Measurements from ENCODE around the gene CIROP. TPM values are rescaled to one million over a fixed set of nuclear protein-coding genes. Genes with fewer than 3 reads are reported as not detected.
A peak's percentile ranks its signal among the peaks of the same experiment; 100 is the strongest.

Gene CIROP
- total and polyA plus RNA-seq, 9 of the 15 experiments (the other 6 are each of a cell fraction or from before 2014, with no cell fraction given), result not detected

- intact Hi-C loops (cut with micrococcal nuclease), result no loop called here
- Histone ChIP-seq H3K4me1 (replicated peaks in 1 of 2; ENCODE audit: control insufficient read depth in 2 of 2, insufficient read depth in 2 of 2, low read length in 2 of 2) (peaks cover 20 to 26% of the 10 kb centered on the region in 2 experiments), H2AFZ (ENCODE audit: low read depth, low read length) (no peak overlapping the region), H3K9me1 (ENCODE audit: control insufficient read depth, insufficient read depth, low read length) (no peaks in the 10 kb centered on the region), H4K20me1 (replicated peaks; ENCODE audit: control insufficient read depth, insufficient read depth, low read length) (peaks cover 14% of the 10 kb centered on the region; the same call in 1 of the 2 replicates), H3K27me3 (ENCODE audit: control insufficient read depth in 2 of 2, insufficient read depth in 2 of 2, low read length in 2 of 2) (no peaks in the 10 kb centered on the region), H3K9me3 (replicated peaks; ENCODE audit: control insufficient read depth, insufficient read depth, low read depth, low read length) (no peaks in the 10 kb centered on the region), H3K36me3 (ENCODE audit: control insufficient read depth, insufficient read depth, low read length) (peaks cover 77% of the 10 kb centered on the region), H3K4me3 (peak overlapping the region; percentile 68), H3K27ac (ENCODE audit: extremely low read depth, low read depth, low read length) (peak overlapping the region; percentile 89), H3K4me2 (ENCODE audit: insufficient read depth, low read length) (peak overlapping the region; percentile 90), H3K9ac (ENCODE audit: insufficient read depth in 1 of 2, low read depth in 2 of 2, low read length in 2 of 2) (peak overlapping the region; percentile 30 to 91; a peak in 3 of 4 replicates), H3K79me2 (ENCODE audit: control insufficient read depth, insufficient read depth, low read length) (peaks cover 53% of the 10 kb centered on the region)
- ChIA-PET CTCF (ENCODE audit: low intra/inter-chr PET ratio) (interaction anchor here (7.2 kb wide), 1 partner anchor 39 kb away, joined by 109 read pairs; no protein-coding TSS in a partner anchor), POLR2A (interaction anchor here (0.6 to 4.6 kb wide), 15 partner anchors 8 to 193 kb away, joined by 3 to 25 read pairs (median 4); partner anchors contain the start of genes ACIN1, C14orf119 and CDH24)
- TF ChIP-seq DACH1 (IDR thresholded peaks at IDR 0.05; ENCODE audit: partially characterized antibody), result peak; percentile 60
- peak; percentile 13 to 26; a peak in 1 of 4 replicates for TF ChIP-seq MNT (conservative IDR thresholded peaks at IDR 0.05)
- no peak for TF ChIP-seq NR2C2 (CRISPR knock-in tag; IDR thresholded peaks at IDR 0.05)
- no peak for TF ChIP-seq NR2C2 (tag; IDR thresholded peaks at IDR 0.05)
- TF ChIP-seq ZNF644 (tag; IDR thresholded peaks at IDR 0.05; ENCODE audit: low read depth), result 0 out of 2 replicates have a peak, but pooled peaks have one; percentile 25
- no peak for TF ChIP-seq KHSRP (IDR thresholded peaks at IDR 0.05)
- TF ChIP-seq FOSL1 (tag; conservative IDR thresholded peaks at IDR 0.05), result 0 out of 2 replicates have a peak, but pooled peaks have one; percentile 12
- peak; percentile 28; the same call in 1 of the 2 replicates for TF ChIP-seq ZFX (CRISPR knock-in tag; IDR thresholded peaks at IDR 0.05)
- no peak for TF ChIP-seq HMG20A (CRISPR knock-in tag; conservative IDR thresholded peaks at IDR 0.05)
- TF ChIP-seq E2F1 (CRISPR knock-in tag; IDR thresholded peaks at IDR 0.05), result no peak
- no peak for DNase-seq (ENCODE audit: extremely low read depth in 1 of 4, low spot score in 3 of 4)
- WGBS (ENCODE audit: insufficient coverage, low coverage, missing lambda C conversion rate), result 23% methylated on average over 5 of the region's 5 CpGs
- no peak for ATAC-seq
- FAIRE-seq, result no peak
- in situ Hi-C loops (cut with MboI), result no loop called here
- no TSS peak for BruUV-seq (replicated peaks)
Observed at GRCh38 chr14:23071921-23072539, 32.8 kb downstream of the CIROP start.

Measured in K562 (cell line).